ENCODE measurements around the gene TRIM25. TPM values are rescaled to one million over a fixed set of nuclear protein-coding genes. Genes with fewer than 3 reads are reported as not detected.

The TRIM25 gene
- total RNA-seq, 1 donor, result 70.3 TPM

DNA sequence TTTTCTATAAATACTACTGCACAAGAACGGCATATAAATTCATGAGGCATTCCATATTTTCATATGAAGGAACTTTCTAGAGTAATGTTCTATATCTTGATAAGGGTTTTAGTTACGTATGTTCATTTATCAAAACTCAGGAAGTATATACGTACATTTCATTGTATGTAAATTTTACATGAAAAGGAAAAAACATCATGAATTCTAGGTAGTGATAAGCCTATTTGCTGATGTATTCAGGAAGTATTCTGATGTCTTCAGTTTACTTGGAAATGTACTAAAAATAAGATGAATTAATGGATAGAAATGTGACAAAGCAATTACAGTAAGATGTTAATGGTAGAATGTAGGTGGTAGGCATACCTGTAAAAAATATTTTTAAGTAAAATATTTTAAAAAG lies 75.2 kb downstream of the TRIM25 start:
- H3K4me3 ChIP-seq (ENCODE audit: low read depth, low read length), result no peak overlapping the region
- no peak for DNase-seq (ENCODE audit: low read depth)
- TF ChIP-seq, protein P1, sequence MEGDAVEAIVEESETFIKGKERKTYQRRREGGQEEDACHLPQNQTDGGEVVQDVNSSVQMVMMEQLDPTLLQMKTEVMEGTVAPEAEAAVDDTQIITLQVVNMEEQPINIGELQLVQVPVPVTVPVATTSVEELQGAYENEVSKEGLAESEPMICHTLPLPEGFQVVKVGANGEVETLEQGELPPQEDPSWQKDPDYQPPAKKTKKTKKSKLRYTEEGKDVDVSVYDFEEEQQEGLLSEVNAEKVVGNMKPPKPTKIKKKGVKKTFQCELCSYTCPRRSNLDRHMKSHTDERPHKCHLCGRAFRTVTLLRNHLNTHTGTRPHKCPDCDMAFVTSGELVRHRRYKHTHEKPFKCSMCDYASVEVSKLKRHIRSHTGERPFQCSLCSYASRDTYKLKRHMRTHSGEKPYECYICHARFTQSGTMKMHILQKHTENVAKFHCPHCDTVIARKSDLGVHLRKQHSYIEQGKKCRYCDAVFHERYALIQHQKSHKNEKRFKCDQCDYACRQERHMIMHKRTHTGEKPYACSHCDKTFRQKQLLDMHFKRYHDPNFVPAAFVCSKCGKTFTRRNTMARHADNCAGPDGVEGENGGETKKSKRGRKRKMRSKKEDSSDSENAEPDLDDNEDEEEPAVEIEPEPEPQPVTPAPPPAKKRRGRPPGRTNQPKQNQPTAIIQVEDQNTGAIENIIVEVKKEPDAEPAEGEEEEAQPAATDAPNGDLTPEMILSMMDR (IDR thresholded peaks at IDR 0.05; ENCODE audit: insufficient read depth, low read length), result no peak

Small RNA genes lying within 50 kb of the gene (small RNA-seq; reads per million reads assigned to genes)
- gene AC015912.2 (not detected), gene RNU6-1158P (not detected)

Other genes starting within 250 kb of the TRIM25 start
- gene C17orf67, start 80.1 kb downstream of the TRIM25 start, total RNA-seq (ENCODE audit: low replicate concordance), result 0.41 and 0.99 TPM in 2 replicates
- gene DGKE, start 79.9 kb downstream of the TRIM25 start, total RNA-seq (ENCODE audit: low replicate concordance), result 5.2 and 7.8 TPM in 2 replicates
- 12.8 and 13.3 TPM in 2 replicates for gene COIL, start 47.0 kb upstream of the TRIM25 start, total RNA-seq (ENCODE audit: low replicate concordance)
- 55.6 and 140 TPM in 2 replicates for gene SCPEP1, start 64.1 kb upstream of the TRIM25 start, total RNA-seq (ENCODE audit: low replicate concordance)
- 12.9 and 23.6 TPM in 2 replicates for gene AKAP1, start 171.2 kb upstream of the TRIM25 start, total RNA-seq (ENCODE audit: low replicate concordance)